ENCODE measurements around the gene ARHGAP4.

The ARHGAP4 gene

DNA sequence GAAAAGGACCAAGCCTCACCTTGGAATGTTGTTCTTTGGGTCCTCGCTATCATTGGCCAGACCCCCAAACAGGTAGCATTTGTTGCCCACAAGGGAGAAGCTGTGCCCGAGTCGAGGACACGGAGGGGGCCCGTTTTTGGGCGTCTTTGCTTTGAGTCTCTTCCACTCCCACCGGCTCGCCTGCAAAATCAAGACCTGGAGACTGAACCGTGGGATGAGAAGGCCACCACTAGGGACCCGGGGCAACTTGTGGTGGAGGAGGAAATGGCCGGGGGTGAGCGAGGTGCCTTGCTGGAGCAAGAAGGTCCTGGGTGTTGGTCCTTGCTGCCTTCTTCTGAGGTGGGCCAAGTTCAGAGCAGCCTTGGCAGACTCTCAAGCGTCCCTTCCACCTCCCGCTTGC is 38.0 kb upstream of the ARHGAP4 start:
- DNase-seq (ENCODE audit: low read depth in 2 of 2, low spot score in 1 of 2), result no peak

DNA sequence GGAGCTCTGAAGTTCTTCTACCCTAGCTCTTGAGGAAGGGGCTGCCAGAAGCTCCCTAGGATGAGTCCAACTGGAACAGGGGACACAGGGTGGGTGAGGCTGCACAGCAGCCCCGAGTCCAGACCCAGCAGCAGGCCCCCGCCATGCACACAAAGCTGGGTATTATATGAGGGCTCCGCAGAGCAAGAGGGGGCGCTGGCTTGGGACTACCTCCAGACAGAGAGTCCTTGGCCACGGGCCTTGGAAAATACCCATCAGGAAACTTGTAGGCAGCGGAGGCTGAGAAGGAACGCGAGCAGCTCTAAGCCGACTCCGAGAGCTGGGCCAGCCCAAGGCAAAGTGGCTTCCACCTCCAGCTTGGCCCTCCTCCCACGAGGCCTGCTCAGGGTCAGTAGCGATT is 37.5 kb upstream of the ARHGAP4 start:
- no peak for DNase-seq (ENCODE audit: low read depth in 2 of 2, low spot score in 1 of 2)

DNA sequence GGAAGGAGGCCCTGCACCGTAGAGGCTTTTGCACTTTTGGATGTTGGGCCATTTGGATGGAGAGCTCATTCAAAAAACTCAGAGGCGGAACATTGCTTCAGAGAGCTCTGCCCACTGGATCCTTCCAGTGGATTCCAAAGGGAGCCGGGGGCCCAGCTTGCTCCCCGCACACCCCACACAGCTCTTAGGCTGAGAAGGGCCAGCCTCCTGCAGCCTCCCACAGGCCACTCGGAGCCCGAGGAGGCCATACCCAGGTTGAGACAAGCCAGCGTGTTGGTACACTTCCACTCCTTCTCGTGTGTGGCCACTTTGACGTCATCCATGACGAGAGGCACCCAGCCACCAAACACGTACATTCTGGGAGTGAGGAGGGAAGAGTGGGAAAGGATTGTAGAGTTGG is 35.2 kb upstream of the ARHGAP4 start:
- no peak for DNase-seq (ENCODE audit: low read depth in 2 of 2, low spot score in 1 of 2)

DNA sequence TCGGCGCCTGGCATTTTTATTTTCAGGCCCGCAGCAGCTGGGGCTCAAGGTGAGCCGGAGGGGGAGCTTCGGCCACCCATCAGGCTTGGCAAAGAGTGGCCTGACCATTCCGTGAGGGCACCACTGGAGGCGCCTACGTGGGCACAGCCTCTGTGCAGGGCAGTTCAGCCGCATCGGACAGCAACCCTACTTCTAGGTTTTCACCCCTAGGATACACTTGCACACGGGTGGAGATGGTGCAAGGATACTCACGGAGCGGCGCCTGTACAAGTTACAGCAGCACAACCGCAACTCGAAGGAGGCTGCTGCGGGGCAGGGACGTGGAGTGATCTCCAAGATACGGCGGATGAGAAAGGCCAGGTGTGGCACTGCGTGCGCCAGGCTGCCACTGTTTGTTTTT is 34.7 kb upstream of the ARHGAP4 start:
- no peak for DNase-seq (ENCODE audit: low read depth in 2 of 2, low spot score in 1 of 2)

DNA sequence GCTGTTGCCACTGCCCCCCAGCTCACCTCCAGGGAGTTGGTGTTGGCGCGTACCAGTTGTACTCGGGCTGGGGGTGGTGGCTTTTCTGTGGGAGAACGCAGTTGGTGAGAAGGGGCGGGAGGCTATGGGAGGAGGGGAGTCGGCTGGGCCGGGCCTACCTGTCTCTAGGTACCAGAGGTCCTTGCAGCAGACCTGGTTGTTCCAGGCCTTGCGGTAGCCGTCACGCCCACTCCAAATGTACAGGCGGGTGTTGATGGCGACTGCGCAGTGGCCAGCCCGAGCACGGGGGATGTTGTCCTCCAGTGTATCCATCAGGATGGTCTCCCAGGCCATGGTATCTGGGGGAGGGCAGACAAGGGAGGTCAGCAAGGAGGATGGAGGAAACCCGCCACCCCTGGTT is 34.0 kb upstream of the ARHGAP4 start:
- no peak for DNase-seq (ENCODE audit: low read depth in 2 of 2, low spot score in 1 of 2)

DNA sequence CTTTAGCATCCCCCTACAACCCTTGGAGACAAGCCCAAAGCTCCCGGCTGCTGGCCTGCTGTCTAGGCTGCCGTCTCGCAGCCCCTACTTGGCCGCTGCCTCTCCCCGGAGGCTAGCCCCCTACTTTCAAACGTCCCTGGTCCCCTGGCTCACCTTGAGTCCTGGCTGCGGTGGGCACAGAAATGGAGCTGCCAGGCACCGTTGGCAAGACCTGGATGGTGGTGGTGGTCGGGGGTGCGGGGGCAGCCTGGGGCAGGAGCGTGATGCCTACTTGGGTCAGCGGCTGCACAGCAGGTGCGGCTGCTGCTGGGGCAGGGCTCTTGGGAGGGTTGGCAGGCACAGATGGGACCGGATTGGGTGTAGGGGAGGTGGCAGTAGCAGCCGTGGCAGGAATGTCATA is 33.6 kb upstream of the ARHGAP4 start:
- DNase-seq (ENCODE audit: low read depth in 2 of 2, low spot score in 1 of 2), result no peak

DNA sequence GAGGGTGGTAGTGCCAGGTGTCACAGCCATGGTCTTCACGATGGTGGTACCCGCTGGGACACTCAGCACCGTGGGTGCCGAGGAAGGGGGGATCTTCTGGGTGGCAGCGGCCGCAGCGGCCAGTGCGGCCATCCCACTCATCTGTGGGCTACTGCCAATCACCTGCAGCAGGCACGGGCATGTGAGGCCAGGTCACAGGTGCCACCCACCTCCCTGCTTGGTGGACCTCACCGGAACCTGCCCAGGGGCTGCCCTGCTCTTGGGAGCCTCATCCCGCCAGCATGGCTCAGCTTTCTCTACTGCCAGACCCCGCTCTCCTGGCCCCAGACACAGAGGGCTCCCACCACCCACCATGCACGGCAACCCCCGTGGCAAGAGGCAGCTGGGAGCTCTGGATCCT is 32.5 kb upstream of the ARHGAP4 start:
- no peak for DNase-seq (ENCODE audit: low read depth in 2 of 2, low spot score in 1 of 2)

DNA sequence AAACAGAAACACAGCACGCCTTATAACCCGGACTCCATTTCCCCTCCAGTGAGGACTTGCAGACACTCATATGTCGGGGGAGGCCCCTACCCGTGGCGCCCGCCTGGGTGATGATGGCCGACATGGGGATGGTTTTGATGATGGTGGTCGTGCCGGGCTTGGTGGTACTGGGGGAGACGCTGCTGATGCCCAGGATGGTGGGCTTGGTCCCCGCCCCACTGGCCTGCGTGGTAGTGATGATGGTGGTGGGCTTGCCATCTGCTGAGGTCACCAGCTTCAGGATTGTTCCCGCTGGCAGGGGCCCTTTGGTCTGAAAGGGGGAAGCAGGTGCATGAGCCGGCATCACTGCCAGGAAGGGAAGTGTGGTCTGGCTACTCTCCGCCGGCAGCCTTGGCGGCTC is 31.2 kb upstream of the ARHGAP4 start:
- no peak for DNase-seq (ENCODE audit: low read depth in 2 of 2, low spot score in 1 of 2)

DNA sequence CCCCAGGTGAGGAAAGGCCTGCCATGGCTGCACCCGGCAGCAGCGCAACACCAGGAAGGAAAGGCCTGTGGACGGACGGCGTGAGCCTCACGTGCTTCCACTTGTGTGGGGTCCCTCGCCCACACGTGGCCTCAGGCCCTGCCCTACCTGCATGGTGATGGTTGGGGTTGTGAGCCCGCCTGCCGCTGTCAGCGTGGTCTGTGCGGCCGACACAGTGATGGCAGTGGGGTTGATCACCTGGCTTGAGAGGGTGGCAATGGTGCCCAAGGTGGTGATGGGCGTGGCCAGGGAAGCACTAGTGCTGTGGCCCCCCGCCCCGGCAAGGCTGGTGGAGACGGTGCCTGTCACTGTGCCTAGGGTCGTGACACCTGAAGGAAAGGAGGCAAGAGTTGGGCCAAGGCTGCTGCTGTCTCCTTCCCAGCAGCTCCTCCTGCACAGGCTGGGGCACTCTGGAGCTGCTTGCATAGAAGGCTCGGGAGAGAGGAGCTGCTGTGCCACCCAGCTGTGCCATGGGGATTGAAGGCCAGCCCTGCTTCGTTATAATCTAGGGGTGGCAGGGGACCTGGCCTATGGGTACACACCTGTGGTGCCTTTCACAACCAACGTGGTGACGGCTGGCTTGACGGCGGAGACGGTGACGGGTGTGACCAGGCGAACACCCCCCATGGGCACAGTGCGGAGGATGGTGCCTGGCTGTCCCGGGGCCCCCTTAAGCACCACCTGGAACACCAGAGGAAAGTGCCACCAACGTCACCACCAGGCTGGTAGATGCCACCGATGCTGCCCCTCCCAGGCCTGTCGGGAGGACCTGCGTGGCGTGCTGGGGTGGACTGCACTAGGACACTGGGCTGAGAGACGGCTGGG is 30.2 kb upstream of the ARHGAP4 start:
- DNase-seq (ENCODE audit: low read depth in 2 of 2, low spot score in 1 of 2), result no peak

DNA sequence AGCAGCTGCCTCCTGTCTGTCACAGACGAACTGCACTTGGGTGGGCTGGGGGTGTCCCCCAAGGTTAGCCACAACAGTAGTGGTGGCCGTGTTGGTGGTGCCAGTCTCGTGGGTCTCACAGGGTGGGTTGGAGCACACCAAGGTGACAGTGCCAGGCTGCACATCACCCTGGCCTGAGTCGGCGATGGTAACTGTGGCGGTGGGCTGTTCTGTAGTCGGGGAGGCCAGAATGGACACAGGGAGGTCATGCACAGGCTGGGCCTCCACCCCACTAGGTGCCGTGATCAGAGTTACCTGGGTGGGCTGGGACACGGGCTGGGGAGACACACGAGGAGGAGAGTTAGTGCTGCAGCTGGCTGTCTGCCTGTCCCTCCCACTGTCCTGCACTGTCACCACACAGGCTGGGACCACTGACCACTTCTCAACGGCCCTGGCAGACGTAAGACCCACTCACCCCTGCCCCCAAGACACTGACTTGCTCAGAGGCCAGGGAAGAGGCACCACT is 29.2 kb upstream of the ARHGAP4 start:
- no peak for DNase-seq (ENCODE audit: low read depth in 2 of 2, low spot score in 1 of 2)

DNA sequence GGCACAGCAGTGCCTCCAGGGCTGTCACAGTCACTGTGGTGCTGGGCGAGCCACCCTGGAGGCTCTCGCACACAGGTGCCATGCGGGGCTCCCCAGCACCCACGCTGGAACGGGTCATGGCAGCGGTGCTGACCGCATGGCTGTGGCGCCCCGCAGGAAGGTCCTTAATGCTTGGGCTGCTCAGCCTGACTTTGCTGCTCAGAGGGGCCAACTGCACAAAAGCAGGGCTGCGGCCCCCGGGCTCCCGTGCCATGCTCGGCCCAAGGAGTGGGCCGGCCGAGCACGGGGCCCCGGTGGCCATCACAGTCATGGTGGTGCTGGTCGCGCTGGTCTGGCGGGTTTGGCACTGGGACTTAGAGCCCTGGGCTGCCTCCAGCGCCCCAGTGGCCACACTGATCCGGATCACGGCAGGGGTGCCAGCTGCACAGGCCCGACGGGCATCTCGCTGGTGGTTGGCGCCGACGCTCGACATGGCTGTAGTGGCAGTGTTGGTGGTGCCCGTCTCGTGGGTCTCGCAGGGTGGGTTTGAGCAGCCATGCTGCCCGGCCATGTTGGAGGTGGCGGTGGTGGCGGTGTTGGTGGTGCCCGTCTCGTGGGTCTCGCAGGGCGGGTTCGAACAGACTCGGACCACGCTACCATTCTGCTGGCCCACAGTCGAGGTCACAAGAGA is 28.6 kb upstream of the ARHGAP4 start:
- no peak for DNase-seq (ENCODE audit: low read depth in 2 of 2, low spot score in 1 of 2)

DNA sequence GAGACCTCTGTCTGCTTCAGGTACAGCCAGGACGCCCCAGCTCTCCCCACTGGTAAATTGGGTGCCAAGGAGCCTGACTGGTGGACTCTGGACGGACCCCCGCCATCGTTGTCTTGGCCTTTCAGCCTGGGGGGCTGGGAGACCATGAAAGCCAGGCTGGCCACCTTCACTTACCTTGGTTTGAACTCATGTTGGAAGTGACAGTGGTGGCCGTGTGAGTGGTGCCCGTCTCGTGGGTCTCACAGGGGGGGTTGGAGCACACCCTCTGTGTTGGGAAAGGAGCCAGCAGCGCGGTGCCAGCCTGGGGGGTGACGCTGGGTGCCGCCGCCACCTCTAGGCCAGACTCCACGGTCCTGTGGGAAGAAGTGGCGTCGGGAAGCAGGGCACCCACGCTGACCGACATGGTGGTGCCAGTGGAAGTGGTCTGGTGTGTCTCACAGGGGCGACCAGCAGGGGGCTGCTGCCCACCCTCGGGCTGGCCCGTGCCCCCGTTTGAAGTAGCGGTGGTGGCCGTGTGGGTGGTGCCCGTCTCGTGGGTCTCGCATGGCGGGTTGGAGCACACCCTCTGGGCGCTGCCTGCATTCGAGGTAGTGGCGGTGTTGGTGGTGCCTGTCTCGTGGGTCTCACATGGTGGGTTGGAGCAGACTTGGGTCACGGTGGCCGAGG is 28.0 kb upstream of the ARHGAP4 start:
- DNase-seq (ENCODE audit: low read depth in 2 of 2, low spot score in 1 of 2), result no peak

DNA sequence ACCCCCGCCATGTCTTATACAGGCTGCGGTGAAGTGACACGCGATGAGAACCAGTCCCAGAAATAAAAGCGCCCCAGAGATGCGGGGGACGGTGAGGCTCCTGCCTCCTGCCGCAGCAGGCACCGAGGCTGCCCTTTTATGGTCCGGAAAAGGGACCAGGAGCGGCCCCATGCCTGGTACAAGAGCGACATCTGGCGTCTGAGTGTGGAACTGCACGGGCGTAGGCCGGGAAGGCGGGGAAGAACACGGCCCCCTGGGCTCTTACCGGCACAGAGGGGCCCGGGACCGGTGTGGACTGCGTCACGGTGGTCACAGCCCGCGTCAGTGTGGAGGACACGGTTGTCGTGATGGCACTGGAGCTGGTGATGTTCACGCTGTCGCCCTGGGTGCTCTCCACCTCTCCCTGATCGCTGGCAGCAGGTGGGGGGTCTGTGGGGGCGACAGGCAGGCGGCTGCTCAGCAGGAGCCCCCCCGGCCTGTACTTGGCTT is 27.3 kb upstream of the ARHGAP4 start:
- peak; percentile 49 to 58 for DNase-seq (ENCODE audit: low read depth in 2 of 2, low spot score in 1 of 2)

DNA sequence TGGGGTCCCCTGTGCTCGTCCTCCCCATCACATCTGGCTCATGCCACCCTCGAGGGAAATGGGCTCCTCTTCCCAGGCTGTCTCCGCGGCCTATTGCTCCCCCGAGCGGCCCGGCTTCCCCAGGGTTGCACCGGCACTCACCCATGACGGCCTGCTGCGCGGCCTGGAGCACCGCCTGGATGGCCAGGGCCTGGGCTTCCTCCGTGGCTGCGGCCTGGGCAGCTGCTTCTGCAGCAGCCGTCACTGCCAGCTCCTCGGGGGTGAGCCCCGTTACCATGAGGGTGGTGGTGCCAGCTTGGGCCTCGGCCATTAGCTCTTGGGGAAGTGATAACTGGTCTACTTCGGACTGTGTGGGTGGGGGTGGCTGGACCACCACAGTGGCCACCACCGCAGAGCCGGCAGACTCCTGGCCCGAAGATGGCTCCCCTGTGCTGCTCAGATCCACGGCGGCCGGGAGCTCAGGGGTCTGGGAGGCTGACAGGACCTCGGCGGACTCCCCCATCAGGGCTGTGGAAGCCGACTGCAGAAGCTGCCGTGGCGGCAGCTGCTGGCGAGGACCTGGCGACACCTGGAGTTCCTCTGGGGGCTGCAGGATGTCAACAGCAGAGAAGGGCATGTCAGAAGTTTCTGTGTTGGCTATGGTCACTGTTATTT is 26.4 kb upstream of the ARHGAP4 start:
- DNase-seq (ENCODE audit: low read depth in 2 of 2, low spot score in 1 of 2), result no peak

DNA sequence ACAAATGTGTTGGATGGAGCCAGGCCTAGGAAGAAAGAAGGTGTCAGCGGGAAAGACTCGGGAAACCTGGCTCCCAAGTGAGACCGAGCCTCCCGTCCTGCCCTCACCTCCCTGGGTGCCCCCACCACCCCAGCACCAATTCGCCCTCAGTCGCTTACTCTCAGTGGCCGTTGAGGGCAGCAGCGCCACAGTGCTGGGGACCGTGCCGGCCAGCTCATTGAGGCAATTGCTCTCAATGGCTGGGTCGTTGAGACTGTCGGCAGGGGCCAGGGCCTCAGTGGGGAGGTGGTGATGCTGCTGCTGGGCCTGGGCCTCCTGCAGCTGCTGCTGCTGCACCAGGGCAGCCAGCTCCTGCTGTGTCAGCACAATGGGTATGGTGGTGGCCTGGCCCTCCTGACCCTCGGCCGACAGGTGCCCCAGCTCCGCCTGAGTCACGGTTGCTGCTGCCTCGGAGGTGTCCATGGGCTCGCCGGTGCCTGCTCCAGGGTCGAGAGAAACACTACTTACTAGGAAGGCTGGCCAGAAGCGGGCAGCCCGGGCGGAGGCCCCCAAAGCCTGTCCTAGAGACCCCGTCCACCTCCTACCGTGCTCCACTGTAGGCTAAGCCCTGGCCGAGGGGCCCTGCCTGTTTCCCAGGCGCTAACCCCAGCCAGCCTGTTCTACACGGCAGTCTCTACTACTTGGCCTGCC is 25.8 kb upstream of the ARHGAP4 start:
- no peak for DNase-seq (ENCODE audit: low read depth in 2 of 2, low spot score in 1 of 2)

DNA sequence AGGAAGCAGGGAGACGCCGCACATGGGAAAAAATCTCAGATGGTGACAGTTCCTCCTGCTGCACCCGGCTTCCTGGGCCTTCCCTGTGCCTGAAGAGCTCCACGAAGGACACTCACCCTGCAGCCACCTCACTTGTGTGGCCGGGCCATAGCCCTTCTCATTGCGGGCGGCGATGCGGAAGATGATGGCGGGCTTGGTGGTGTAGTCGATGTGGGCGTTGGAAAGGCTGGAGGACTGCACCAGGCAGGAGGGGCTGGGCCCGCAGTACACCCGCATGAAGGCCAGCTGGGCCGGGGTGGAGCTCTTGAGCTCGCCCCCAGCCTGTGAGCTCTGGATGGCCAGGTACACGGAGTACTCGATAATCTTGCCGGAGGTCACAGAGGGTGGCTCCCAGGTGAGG is 24.1 kb upstream of the ARHGAP4 start:
- DNase-seq (ENCODE audit: low read depth in 2 of 2, low spot score in 1 of 2), result no peak

DNA sequence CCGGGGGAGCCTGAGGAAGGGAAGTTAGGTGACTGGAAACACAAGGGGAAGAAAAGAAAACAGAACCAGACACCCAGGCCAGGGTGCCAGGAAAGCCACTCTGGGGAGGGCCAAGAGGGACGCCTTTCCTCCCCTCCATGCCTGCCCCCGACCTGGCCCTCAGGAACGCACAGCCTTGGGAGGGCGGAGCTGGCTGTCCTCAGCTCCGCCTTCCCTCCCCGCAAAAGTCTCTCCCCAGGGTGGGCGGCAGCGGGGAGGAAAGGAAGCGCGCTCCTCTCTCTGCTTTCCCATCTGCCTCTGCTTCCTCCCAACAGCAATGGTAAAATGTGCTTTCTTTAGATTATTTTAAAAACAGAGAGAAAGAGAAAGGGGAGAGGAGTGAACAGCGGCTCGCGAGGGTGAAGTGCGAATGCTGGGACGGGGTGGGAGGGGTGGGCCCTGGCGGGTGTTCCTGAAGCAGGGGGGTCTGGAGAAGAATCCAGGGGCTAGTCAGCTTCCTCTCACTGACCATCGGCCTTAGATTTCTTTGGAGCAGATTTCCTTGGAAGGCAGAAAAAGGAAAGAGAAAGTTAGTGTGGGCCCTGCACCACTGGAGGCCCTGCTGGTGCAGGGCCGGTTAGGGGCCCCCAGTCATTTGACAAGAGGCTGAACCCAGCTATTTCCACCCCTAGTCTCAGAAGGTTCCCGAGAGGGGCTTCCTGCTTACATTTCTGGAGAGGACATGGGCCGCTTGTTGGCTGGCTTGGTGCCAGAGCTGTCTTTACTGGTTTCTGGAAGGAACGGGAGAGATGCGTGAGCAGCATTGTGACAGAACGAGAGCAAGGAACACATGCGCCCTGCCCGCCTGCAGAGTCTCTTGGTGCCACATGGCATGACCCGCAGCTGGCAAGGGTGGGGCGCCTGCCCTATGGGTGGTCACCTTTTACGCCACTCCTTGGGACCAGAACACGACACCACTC is 23.1 kb upstream of the ARHGAP4 start:
- no peak for DNase-seq (ENCODE audit: low read depth in 2 of 2, low spot score in 1 of 2)

DNA sequence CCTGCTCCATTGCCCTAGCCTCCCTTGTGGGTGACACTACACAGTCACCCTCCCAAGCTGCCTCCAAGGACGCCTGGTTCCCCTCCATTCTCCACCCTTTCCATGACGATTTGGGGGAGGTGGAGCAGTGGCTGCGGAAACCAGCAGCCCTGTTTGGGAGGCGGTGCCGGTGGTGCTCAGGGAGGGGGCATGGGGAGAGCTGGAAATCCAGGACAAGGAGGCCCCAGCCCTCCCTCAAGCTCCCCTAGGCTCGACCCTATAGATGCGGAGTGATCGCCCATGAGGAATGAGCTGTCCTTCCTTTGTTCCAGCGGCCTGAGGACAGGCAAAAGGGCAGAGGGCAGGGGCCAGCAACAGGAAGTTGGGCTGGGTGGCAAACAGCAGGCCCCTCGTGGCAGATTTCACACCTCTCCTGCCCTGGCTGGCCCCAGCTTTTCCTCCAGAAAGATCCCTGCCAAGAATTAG is 22.0 kb upstream of the ARHGAP4 start:
- DNase-seq (ENCODE audit: low read depth in 2 of 2, low spot score in 1 of 2), result no peak

DNA sequence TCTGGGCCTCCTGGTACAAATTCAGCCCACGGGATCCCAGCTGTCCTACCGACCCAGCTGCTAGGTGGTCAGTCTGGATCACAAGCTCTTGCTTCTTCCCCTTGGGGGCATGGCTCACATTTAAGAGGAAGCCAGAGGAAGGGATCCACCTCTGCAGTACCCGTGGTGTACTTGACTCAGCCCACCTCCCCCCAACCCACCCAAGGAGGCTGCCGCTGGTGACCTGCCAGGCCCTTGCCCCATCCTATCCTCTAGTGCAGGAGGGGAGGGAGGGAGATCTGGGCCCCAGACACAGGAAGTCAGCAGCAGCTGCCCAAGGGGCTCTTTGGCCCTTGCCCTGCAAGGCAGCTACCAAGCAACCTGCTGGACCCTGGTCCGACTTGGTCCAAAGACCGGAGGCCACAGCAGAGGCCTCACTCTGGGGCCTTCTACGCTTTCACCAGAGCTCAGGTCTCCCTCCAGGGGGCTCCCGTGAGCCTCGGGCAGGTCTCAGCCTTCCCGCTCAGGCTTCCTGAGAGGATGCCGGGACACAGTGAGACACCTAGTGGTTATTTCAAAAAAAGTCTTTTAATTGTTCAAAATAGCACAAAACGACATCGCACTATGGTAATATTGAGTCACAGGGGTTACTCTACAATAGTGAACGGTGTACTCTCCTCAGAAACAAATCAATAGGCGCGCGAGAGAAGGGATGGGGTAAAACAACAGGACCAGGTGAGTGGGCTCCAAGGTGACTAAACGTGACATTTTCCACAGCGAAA is 21.1 kb upstream of the ARHGAP4 start:
- peak in 1 of 2 donors; percentile 52 for DNase-seq (ENCODE audit: low read depth in 2 of 2, low spot score in 1 of 2)
